GM19240 (cell line): ENCODE measurements around the gene TCF12.

Source experiments
- DNase-seq: peaks from one replicate; pipeline ENCODE4 v3.0.0; 2011; ENCODE audit warnings: low spot score; ENCODE audit not compliant: insufficient read length

TCF12 gene

DNA sequence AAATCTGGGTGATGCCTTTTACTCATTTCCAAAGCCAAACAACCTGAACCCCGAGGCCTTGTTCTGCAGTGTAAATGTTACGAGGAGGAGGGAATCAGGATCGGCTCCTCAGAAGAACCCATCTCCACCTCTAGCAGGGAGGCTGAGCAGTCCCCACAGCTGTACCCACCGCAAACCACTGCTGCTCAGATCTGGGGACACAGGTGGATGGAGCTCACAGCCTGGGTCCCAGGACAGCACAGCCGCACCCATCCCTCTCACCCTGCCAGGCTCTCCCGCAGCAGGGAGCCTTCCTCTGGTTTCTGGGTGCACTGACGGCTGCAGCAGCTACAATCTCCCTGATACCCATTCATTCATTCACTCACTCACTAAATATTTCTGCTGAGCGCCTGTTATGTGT lies 413.9 kb downstream of the TCF12 start:
- DNase-seq = no peak

DNA sequence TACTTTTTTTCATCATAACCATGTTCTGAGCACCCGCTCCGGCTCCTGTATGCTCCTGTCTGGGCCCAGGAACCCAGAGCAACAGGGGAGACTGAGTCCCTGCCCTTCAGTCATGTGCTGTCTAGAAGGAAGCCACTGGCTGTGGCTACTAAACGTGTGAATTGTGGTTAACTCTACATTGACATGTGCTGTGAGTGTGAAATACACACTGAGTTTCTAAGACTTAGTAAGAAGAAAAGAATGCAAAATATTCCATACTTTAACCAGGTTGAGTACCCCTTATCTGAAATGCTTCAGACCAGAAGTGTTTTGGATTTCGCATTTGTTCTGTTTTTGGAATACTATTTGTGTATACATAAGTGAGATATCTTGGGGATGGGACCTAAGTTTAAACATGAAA lies 415.0 kb downstream of the TCF12 start:
- DNase-seq = no peak

DNA sequence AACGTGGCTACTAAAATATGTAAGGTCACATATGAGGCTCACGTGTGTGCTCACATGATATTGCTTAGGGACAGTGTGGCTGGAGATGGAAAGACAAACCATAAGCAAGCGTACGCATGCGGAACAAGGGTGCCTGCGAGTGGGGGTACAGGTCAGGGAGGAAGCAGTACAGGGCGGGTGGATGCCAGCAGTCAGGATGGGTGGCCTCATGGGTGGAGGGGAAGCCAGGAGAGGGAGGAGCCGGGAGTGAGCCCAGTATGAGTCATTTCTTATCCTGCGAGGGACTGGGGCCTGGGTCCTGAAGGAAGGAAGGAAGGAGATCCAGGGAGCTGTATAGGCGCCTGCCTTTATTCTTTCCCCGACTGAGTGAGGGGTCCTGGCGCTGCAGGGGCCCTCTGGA lies 415.8 kb downstream of the TCF12 start:
- no peak for DNase-seq

DNA sequence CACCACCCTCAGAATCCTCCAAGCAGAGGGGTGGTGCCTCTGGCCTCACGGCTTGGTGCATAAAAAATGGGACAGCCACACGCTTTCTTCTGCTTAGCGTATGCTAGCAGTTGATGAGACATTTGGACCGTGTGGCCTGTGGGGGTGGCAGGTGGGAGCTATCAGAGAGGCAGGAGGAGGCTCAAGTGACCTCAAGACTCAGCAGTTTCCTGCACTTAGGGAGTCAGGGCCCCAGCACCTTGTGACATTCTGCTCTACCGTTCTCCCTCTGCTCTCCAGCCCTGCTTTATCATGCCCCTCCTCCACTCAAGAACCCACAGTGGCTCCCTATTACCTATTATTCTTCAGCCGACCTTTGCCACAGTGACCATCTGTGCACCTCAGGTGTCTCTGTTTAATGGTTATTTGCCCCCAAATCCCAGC lies 416.9 kb downstream of the TCF12 start:
- no peak for DNase-seq

DNA sequence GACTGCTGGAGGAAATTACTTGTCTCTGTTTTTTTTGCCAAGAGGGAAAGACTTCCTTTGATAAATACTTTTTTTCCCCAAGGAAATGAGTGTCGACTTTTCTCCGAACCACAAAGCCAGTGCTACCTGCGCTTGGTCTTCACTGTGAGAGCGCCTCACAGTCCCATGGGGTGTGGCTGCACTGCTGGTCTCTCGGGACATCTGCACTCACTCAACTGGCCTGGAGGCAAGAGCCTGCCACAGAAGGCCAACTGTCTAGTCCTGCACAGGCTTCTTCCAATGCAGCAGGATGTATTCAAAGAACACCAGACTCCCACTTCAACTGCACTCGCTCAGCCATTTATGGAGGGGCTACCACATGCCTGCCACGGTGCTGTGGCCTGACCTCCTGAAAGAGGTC lies 417.3 kb downstream of the TCF12 start:
- no peak for DNase-seq

DNA sequence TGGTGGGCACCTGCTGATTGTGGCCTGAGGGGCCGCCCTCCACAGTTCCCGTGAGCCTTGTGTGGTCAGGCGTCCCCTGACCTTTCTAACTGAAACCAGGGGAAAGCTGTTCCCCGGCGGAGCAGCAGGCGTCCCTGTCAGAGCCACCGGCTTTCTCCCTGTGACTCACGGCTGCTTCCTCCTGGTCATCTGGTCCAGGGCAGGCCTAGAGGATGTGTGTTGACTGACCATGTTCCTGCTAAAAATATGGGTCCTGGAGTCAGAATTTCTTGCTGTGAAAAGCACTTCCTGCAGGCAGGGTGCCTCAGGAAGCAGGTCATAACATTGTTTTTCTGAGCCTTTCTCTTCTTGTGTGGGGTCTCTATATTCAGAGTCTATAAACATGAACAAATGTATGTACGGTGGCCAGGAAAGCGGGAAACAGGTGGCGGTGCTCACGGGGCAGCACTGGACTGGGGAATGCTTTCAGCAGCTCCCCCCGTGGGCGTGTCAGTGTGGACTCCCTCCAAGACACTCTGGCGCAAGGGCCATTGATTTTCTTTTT lies 419.5 kb downstream of the TCF12 start:
- no peak for DNase-seq

DNA sequence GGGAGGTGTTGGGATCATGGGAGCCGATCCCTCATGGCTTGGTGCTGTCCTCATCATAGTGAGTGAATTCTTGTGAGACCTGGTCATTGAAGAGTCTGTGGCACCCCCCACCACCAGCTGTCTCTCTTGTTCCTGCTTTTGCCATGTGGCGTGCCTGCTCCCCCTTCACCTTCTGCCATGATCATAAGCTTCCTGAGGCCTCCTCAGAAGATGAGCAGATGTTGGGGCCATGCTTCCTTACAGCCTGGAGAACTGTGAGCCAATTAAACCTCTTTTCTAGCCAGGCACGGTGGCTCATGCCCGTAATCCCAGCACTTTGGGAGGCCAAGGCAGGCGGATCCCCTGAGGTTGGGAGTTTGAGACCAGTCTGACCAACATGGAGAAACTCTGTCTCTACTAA lies 420.9 kb downstream of the TCF12 start:
- no peak for DNase-seq
